Sigmoid colon (tissue), 4 donors: Measurements from ENCODE around the gene TRIM65.
A peak's percentile ranks its signal among the peaks of the same experiment; 100 is the strongest.

Experiments used
- CTCF ChIP-seq, 4 experiments: fragments of 450-650 bp in 3 of 4; fragments of 200-600 bp in 1 of 4; IDR thresholded peaks; one replicate each; pipeline ENCODE4 v1.5.1; 2016 to 2019; ENCODE audit warnings: antibody characterized with exemption in 4 of 4, mild to moderate bottlenecking in 3 of 4, moderate library complexity in 2 of 4
- EP300 ChIP-seq, 4 donors: sonication (generic); formaldehyde crosslinking; IDR thresholded peaks; one replicate each; pipeline ENCODE4 v1.6.1; 2017; ENCODE audit warnings: antibody characterized with exemption in 4 of 4

GRCh38 chr17:75848523-75849278 is 48.0 kb downstream of the TRIM65 start:
- TF ChIP-seq CTCF (IDR thresholded peaks at IDR 0.05) (peak; percentile 29 to 57 (median 55)), EP300 (IDR thresholded peaks at IDR 0.05) (no peak)
